Chondrocyte (in vitro differentiated cells): Measurements from ENCODE around the gene SYCE3. TPM values are rescaled to one million over a fixed set of nuclear protein-coding genes. Genes with fewer than 3 reads are reported as not detected.

Experiments used
- DNase-seq: peaks from one replicate; pipeline ENCODE4 v3.0.0; 2021; ENCODE audit warnings: mixed read lengths, low spot score
- H3K27ac Mint-ChIP-seq: one replicate; pipeline ENCODE4 v1.8.0; 2021; ENCODE audit warnings: mild to moderate bottlenecking, moderate library complexity, mixed read lengths; ENCODE audit not compliant: unreplicated experiment
- H3K27me3 Mint-ChIP-seq: 2 replicates; pipeline ENCODE4 v1.8.0; 2021; ENCODE audit warnings: low read depth, mixed read lengths
- H3K36me3 Mint-ChIP-seq: 2 replicates; pipeline ENCODE4 v1.8.0; 2021; ENCODE audit warnings: low read depth, mixed read lengths
- H3K4me1 Mint-ChIP-seq: 2 replicates; pipeline ENCODE4 v1.8.0; 2021; ENCODE audit warnings: low read depth, mild to moderate bottlenecking, mixed read lengths
- H3K4me3 Mint-ChIP-seq: one replicate; pipeline ENCODE4 v1.8.0; 2021; ENCODE audit warnings: mild to moderate bottlenecking, moderate library complexity, mixed read lengths; ENCODE audit not compliant: unreplicated experiment
- H3K9me3 Mint-ChIP-seq: 2 replicates; pipeline ENCODE4 v1.8.0; 2021; ENCODE audit warnings: low read depth, mixed read lengths
- long read RNA-seq: library from polyadenylated mRNA; stranded (forward); transcript quantifications from one replicate; pipeline ENCODE4 v2.0.0, GENCODE V29; 2021
- total RNA-seq: library from RNA; stranded (reverse); gene quantifications from 3 replicates; pipeline ENCODE4 v1.2.1, GENCODE V29; 2021
- TF ChIP-seq, protein P1 (sequence below): fragments of 200-600 bp; sonication (generic); IDR thresholded peaks from 2 replicates; pipeline ENCODE4 v1.5.0; 2021; ENCODE audit warnings: antibody characterized with exemption, mild to moderate bottlenecking, moderate library complexity

SYCE3 gene, protein sequence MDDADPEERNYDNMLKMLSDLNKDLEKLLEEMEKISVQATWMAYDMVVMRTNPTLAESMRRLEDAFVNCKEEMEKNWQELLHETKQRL
- not detected in 3 replicates for total RNA-seq
- long read RNA-seq: 0 reads

DNA sequence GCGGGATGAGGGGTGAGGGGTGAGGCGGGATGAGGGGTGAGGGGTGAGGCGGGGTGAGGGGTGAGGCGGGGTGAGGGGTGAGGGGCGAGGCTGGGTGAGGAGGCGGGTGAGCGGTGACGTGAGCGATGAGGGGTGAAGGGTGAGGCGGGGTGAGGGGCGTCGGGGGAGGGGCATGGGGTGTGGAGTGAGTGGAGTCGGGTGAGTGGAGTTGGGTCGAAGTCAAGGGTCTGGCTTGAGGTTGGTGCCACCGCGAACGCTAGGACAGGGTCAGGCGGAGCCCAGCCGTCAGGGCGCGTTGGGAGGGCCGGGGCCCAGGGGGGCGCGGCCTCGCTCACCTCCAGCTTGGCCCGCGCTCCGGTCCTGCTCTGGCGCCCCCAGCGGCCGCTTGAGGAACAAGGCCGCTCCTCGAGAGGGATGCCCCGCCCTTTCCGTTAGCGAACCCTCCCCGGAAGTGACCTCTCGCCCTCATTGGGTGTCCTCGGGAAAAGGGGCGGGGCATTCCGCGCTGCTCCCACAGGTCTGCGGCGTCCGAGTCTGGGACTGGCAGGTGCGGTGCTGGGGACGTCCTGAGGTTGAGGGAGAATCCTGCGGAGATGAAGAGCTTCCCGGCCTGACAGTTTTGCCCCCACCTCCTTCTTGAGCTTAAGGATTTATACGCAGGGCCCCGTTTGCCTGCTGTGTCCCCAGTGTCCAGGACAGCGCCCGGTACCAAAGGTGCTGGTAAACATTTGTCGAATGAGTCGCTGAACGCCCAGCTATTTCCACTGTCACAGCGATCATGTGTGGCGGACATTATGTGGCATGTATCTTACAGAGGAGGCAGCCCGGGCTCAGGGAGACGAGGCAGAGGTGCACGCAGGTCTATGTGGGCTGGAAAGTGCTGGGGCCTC, at the start of gene SYCE3:
TSS of gene SYCE3 (minus strand) at position 397 of the 890 bp plus-strand sequence. CDS start 6,514 bp downstream, outside the sequence.
- peaks cover 10% of the 10 kb centered on the region for H3K27me3 Mint-ChIP-seq
- H3K36me3 Mint-ChIP-seq: peaks cover under 1% of the 10 kb centered on the region
- no peaks in the 10 kb centered on the region for H3K9me3 Mint-ChIP-seq
- no peak for DNase-seq
- peak within 1 kb of the TSS; percentile 82 for H3K27ac Mint-ChIP-seq
- TF ChIP-seq, protein P1, sequence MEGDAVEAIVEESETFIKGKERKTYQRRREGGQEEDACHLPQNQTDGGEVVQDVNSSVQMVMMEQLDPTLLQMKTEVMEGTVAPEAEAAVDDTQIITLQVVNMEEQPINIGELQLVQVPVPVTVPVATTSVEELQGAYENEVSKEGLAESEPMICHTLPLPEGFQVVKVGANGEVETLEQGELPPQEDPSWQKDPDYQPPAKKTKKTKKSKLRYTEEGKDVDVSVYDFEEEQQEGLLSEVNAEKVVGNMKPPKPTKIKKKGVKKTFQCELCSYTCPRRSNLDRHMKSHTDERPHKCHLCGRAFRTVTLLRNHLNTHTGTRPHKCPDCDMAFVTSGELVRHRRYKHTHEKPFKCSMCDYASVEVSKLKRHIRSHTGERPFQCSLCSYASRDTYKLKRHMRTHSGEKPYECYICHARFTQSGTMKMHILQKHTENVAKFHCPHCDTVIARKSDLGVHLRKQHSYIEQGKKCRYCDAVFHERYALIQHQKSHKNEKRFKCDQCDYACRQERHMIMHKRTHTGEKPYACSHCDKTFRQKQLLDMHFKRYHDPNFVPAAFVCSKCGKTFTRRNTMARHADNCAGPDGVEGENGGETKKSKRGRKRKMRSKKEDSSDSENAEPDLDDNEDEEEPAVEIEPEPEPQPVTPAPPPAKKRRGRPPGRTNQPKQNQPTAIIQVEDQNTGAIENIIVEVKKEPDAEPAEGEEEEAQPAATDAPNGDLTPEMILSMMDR: peak; percentile 92
- peak within 1 kb of the TSS; percentile 92 for H3K4me3 Mint-ChIP-seq
- H3K4me1 Mint-ChIP-seq: peaks cover 16% of the 10 kb centered on the region

- H3K9me3 Mint-ChIP-seq: no peaks in the 10 kb centered on the region
- H3K27ac Mint-ChIP-seq: no peak overlapping the region
- TF ChIP-seq, protein P1: no peak
These were observed 49.4 kb upstream of the SYCE3 start for GRCh38 chr22:50612168-50612527.

GRCh38 chr22:50611341-50612060, 48.8 kb upstream of the SYCE3 start:
- TF ChIP-seq, protein P1: no peak
- DNase-seq: no peak
- Mint-ChIP-seq H3K27ac (no peak overlapping the region), H3K4me3 (no peak overlapping the region), H3K4me1 (no peaks in the 10 kb centered on the region), H3K36me3 (no peaks in the 10 kb centered on the region), H3K27me3 (peaks cover 9% of the 10 kb centered on the region), H3K9me3 (no peaks in the 10 kb centered on the region)

More at GRCh38 chr22:50612168-50612527, 49.4 kb upstream of the SYCE3 start:
- Mint-ChIP-seq H3K4me3 (no peak overlapping the region), H3K4me1 (no peaks in the 10 kb centered on the region), H3K27me3 (peaks cover 9% of the 10 kb centered on the region), H3K36me3 (no peaks in the 10 kb centered on the region)
- DNase-seq: no peak

GRCh38 chr22:50610581-50610980, 47.9 kb upstream of the SYCE3 start:
- Mint-ChIP-seq H3K27ac (no peak overlapping the region), H3K27me3 (peaks cover 9% of the 10 kb centered on the region)
- no peak for DNase-seq

More at GRCh38 chr22:50610581-50610980, 47.9 kb upstream of the SYCE3 start:
- Mint-ChIP-seq H3K4me3 (no peak overlapping the region), H3K9me3 (no peaks in the 10 kb centered on the region), H3K36me3 (no peaks in the 10 kb centered on the region), H3K4me1 (no peaks in the 10 kb centered on the region)
- TF ChIP-seq, protein P1: no peak
